ENCODE measurements around the gene PMFBP1. TPM values are rescaled to one million over a fixed set of nuclear protein-coding genes. Genes with fewer than 3 reads are reported as not detected.

Gene PMFBP1
- total and polyA plus RNA-seq, 2 experiments from 2014 or later: 2.6 to 3.3 TPM

DNA sequence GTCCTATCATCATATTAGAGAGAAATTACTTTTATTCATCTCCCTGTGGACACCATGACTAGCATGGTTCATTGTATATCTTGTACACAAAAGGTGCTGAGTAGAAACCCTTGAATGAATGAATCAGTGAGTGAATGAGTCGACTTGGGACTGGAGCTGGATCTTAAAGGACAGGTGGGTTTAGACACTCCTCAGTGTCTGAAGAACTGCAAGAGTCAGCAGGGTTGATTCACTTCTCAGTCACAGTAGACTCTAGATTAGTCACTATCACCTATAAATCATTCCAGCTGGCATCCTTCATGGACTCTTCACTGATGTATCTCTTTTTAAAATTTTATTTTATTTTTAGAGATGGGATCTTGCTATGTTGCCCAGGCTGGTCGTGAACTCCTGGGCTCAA, 30.1 kb upstream of the PMFBP1 start:
- Histone ChIP-seq H3K4me1 (ENCODE audit: insufficient read depth) (no peaks in the 10 kb centered on the region), H3K27ac (ENCODE audit: low read depth) (no peak overlapping the region), H3K36me3 (ENCODE audit: insufficient read depth) (no peaks in the 10 kb centered on the region), H3K9me2 (ENCODE audit: insufficient read depth) (no peaks in the 10 kb centered on the region), H3F3A (replicated peaks; ENCODE audit: low read depth) (no peaks in the 10 kb centered on the region), H3K79me2 (replicated peaks; ENCODE audit: insufficient read depth) (no peaks in the 10 kb centered on the region), H4K20me1 (replicated peaks; ENCODE audit: insufficient read depth) (no peaks in the 10 kb centered on the region), H3K4me2 (no peak overlapping the region), H3K4me3 (no peak overlapping the region), H2AFZ (no peak overlapping the region), H3K27me3 (ENCODE audit: insufficient read depth) (no peaks in the 10 kb centered on the region)
- ATAC-seq: no peak
- no peak for DNase-seq (ENCODE audit: low spot score)
- TF ChIP-seq, protein P1, sequence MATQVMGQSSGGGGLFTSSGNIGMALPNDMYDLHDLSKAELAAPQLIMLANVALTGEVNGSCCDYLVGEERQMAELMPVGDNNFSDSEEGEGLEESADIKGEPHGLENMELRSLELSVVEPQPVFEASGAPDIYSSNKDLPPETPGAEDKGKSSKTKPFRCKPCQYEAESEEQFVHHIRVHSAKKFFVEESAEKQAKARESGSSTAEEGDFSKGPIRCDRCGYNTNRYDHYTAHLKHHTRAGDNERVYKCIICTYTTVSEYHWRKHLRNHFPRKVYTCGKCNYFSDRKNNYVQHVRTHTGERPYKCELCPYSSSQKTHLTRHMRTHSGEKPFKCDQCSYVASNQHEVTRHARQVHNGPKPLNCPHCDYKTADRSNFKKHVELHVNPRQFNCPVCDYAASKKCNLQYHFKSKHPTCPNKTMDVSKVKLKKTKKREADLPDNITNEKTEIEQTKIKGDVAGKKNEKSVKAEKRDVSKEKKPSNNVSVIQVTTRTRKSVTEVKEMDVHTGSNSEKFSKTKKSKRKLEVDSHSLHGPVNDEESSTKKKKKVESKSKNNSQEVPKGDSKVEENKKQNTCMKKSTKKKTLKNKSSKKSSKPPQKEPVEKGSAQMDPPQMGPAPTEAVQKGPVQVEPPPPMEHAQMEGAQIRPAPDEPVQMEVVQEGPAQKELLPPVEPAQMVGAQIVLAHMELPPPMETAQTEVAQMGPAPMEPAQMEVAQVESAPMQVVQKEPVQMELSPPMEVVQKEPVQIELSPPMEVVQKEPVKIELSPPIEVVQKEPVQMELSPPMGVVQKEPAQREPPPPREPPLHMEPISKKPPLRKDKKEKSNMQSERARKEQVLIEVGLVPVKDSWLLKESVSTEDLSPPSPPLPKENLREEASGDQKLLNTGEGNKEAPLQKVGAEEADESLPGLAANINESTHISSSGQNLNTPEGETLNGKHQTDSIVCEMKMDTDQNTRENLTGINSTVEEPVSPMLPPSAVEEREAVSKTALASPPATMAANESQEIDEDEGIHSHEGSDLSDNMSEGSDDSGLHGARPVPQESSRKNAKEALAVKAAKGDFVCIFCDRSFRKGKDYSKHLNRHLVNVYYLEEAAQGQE (IDR thresholded peaks at IDR 0.05; ENCODE audit: unreplicated experiment): no peak
- TF ChIP-seq, protein P2, sequence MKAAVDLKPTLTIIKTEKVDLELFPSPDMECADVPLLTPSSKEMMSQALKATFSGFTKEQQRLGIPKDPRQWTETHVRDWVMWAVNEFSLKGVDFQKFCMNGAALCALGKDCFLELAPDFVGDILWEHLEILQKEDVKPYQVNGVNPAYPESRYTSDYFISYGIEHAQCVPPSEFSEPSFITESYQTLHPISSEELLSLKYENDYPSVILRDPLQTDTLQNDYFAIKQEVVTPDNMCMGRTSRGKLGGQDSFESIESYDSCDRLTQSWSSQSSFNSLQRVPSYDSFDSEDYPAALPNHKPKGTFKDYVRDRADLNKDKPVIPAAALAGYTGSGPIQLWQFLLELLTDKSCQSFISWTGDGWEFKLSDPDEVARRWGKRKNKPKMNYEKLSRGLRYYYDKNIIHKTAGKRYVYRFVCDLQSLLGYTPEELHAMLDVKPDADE (IDR thresholded peaks at IDR 0.05): no peak
- no peak for TF ChIP-seq STAT1 (IDR thresholded peaks at IDR 0.05; ENCODE audit: unreplicated experiment)
- no peak for TF ChIP-seq POLR2AphosphoS5 (IDR thresholded peaks at IDR 0.05; ENCODE audit: low read depth)
- no peak for TF ChIP-seq JUNB (IDR thresholded peaks at IDR 0.05; ENCODE audit: unreplicated experiment)
- no peak for TF ChIP-seq NANOG (IDR thresholded peaks at IDR 0.05; ENCODE audit: borderline replicate concordance)
- TF ChIP-seq EZH2 (IDR thresholded peaks at IDR 0.05; ENCODE audit: low read depth, unreplicated experiment): no peak
- no peak for TF ChIP-seq ZNF331 (CRISPR knock-in tag; IDR thresholded peaks at IDR 0.05; ENCODE audit: low read depth)
- TF ChIP-seq EZH2phosphoT487 (IDR thresholded peaks at IDR 0.05; ENCODE audit: unreplicated experiment): no peak
- no peaks in the 10 kb centered on the region for H3K9me3 Mint-ChIP-seq
- no peak overlapping the region for H3K27ac Mint-ChIP-seq
- H3K4me1 Mint-ChIP-seq: peaks cover 16% of the 10 kb centered on the region
- no peaks in the 10 kb centered on the region for H3K36me3 Mint-ChIP-seq (ENCODE audit: low read depth)
- H3K27me3 Mint-ChIP-seq (ENCODE audit: insufficient read depth, low read depth, poor library complexity): peaks cover 2% of the 10 kb centered on the region
- H3K4me3 Mint-ChIP-seq: no peak overlapping the region

DNA sequence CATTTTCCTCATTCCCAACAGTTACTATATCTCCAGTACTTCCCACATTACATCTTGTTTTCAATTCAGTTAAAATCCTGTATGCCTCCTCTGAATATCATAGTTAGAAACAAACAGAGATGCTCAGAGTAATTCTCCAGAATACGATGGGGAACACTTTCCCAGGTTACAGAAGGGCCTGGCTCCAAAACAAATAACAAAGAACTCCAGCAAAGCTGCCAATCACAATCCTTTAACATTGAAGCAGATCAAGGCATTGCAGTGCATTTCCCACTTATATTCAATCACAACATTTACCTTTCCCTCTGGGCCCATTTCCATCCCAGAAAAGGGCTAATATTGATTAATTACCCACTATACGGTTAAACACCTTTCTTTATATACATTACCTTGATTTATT, 29.4 kb upstream of the PMFBP1 start:
- H3K4me1 ChIP-seq (ENCODE audit: insufficient read depth): no peaks in the 10 kb centered on the region
- H3K4me1 Mint-ChIP-seq: peaks cover 16% of the 10 kb centered on the region
- TF ChIP-seq, protein P3, sequence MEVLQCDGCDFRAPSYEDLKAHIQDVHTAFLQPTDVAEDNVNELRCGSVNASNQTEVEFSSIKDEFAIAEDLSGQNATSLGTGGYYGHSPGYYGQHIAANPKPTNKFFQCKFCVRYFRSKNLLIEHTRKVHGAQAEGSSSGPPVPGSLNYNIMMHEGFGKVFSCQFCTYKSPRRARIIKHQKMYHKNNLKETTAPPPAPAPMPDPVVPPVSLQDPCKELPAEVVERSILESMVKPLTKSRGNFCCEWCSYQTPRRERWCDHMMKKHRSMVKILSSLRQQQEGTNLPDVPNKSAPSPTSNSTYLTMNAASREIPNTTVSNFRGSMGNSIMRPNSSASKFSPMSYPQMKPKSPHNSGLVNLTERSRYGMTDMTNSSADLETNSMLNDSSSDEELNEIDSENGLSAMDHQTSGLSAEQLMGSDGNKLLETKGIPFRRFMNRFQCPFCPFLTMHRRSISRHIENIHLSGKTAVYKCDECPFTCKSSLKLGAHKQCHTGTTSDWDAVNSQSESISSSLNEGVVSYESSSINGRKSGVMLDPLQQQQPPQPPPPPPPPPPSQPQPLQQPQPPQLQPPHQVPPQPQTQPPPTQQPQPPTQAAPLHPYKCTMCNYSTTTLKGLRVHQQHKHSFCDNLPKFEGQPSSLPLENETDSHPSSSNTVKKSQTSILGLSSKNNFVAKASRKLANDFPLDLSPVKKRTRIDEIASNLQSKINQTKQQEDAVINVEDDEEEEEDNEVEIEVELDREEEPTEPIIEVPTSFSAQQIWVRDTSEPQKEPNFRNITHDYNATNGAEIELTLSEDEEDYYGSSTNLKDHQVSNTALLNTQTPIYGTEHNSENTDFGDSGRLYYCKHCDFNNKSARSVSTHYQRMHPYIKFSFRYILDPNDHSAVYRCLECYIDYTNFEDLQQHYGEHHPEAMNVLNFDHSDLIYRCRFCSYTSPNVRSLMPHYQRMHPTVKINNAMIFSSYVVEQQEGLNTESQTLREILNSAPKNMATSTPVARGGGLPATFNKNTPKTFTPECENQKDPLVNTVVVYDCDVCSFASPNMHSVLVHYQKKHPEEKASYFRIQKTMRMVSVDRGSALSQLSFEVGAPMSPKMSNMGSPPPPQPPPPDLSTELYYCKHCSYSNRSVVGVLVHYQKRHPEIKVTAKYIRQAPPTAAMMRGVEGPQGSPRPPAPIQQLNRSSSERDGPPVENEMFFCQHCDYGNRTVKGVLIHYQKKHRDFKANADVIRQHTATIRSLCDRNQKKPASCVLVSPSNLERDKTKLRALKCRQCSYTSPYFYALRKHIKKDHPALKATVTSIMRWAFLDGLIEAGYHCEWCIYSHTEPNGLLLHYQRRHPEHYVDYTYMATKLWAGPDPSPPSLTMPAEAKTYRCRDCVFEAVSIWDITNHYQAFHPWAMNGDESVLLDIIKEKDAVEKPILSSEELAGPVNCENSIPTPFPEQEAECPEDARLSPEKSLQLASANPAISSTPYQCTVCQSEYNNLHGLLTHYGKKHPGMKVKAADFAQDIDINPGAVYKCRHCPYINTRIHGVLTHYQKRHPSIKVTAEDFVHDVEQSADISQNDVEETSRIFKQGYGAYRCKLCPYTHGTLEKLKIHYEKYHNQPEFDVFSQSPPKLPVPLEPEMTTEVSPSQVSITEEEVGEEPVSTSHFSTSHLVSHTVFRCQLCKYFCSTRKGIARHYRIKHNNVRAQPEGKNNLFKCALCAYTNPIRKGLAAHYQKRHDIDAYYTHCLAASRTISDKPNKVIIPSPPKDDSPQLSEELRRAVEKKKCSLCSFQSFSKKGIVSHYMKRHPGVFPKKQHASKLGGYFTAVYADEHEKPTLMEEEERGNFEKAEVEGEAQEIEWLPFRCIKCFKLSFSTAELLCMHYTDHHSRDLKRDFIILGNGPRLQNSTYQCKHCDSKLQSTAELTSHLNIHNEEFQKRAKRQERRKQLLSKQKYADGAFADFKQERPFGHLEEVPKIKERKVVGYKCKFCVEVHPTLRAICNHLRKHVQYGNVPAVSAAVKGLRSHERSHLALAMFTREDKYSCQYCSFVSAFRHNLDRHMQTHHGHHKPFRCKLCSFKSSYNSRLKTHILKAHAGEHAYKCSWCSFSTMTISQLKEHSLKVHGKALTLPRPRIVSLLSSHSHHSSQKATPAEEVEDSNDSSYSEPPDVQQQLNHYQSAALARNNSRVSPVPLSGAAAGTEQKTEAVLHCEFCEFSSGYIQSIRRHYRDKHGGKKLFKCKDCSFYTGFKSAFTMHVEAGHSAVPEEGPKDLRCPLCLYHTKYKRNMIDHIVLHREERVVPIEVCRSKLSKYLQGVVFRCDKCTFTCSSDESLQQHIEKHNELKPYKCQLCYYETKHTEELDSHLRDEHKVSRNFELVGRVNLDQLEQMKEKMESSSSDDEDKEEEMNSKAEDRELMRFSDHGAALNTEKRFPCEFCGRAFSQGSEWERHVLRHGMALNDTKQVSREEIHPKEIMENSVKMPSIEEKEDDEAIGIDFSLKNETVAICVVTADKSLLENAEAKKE (CRISPR knock-in tag; IDR thresholded peaks at IDR 0.05): no peak
- TF ChIP-seq POLR2AphosphoS5 (IDR thresholded peaks at IDR 0.05; ENCODE audit: low read depth) (no peak), ZNF114 (CRISPR knock-in tag; IDR thresholded peaks at IDR 0.05) (no peak), JUNB (IDR thresholded peaks at IDR 0.05; ENCODE audit: unreplicated experiment) (no peak), EZH2phosphoT487 (IDR thresholded peaks at IDR 0.05; ENCODE audit: unreplicated experiment) (no peak)

More for the DNA sequence above, 29.4 kb upstream of the PMFBP1 start:
- Histone ChIP-seq H3K36me3 (ENCODE audit: insufficient read depth) (no peaks in the 10 kb centered on the region), H3K79me2 (replicated peaks; ENCODE audit: insufficient read depth) (no peaks in the 10 kb centered on the region), H3K4me2 (no peak overlapping the region), H4K20me1 (replicated peaks; ENCODE audit: insufficient read depth) (no peaks in the 10 kb centered on the region), H2AFZ (no peak overlapping the region), H3K27me3 (ENCODE audit: insufficient read depth) (no peaks in the 10 kb centered on the region), H3K27ac (ENCODE audit: low read depth) (no peak overlapping the region), H3F3A (replicated peaks; ENCODE audit: low read depth) (no peaks in the 10 kb centered on the region), H3K4me3 (no peak overlapping the region), H3K9me2 (ENCODE audit: insufficient read depth) (no peaks in the 10 kb centered on the region)
- Mint-ChIP-seq H3K36me3 (ENCODE audit: low read depth) (no peaks in the 10 kb centered on the region), H3K4me3 (no peak overlapping the region), H3K9me3 (no peaks in the 10 kb centered on the region), H3K27ac (no peak overlapping the region), H3K27me3 (ENCODE audit: insufficient read depth, low read depth, poor library complexity) (peaks cover 2% of the 10 kb centered on the region)
- no peak for ATAC-seq
- DNase-seq (ENCODE audit: low spot score): no peak
